Stimulated activated CD8-positive, alpha-beta memory T cell treated with anti-CD3 and anti-CD28 coated beads, Interleukin-7, amount 100 ng/mL, for 48 hours (primary cell): ENCODE measurements around the gene CCDC91.

Source experiments
- DNase-seq, 2 donors: peaks; one replicate each; pipeline ENCODE4 v3.0.0-alpha.2; 2020; ENCODE audit warnings: low read depth in 1 of 2; ENCODE audit errors: extremely low read depth in 1 of 2

Gene CCDC91

DNA sequence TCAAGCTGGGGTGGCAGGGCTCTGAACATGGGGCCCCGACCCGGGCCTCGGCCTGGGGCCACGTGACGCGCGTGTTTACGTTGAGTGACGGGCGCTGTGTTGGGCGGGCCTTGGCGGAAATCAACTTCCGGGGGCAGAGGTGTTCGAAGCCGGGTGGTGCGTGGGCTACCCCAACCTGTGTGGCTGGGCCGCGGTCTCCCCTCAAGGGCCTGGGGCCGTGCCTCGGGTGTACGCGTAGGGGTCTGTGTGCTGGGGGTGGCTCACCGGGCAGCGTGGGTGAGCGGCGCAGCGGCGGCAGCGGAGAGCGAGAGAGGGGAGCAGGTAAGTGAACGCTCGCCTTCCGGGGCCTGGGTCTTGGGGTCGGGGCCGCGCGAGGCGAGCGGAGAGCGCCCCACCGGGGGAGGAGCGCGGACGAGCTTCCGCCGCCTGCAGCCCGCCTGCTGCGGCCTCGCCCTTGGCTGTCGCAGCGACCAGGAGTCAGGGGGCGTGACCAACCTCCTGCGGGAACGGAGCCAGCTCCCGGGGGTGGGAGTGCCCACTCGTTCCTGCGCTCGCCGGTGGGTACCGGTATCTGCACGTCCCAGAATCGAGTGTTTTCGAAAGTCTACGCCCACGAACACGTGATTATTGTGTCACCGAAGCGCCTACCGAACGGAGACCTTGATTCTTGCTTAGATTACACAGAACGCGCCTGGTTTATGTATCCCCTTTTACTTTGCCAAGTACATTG lies at the start of gene CCDC91:
TSS of gene CCDC91 (plus strand) at position 136 of the 730 bp plus-strand sequence. CDS start 66,760 bp downstream, outside the sequence.
- DNase-seq = peak; percentile 67 to 82

GRCh38 chr12:28144059-28144458 lies 46.2 kb upstream of the CCDC91 start:
- DNase-seq = no peak

GRCh38 chr12:28144532-28144931 lies 45.7 kb upstream of the CCDC91 start:
- DNase-seq = no peak

GRCh38 chr12:28145216-28145615 lies 45.0 kb upstream of the CCDC91 start:
- DNase-seq = no peak

- no peak for DNase-seq
These were observed 41.0 kb upstream of the CCDC91 start for GRCh38 chr12:28149279-28149678.

- no peak for DNase-seq
These were observed 33.9 kb upstream of the CCDC91 start for GRCh38 chr12:28156362-28156761.

GRCh38 chr12:28156804-28157203 lies 33.5 kb upstream of the CCDC91 start:
- no peak for DNase-seq

- DNase-seq = no peak
These were observed 31.9 kb upstream of the CCDC91 start for GRCh38 chr12:28158353-28158752.

DNA sequence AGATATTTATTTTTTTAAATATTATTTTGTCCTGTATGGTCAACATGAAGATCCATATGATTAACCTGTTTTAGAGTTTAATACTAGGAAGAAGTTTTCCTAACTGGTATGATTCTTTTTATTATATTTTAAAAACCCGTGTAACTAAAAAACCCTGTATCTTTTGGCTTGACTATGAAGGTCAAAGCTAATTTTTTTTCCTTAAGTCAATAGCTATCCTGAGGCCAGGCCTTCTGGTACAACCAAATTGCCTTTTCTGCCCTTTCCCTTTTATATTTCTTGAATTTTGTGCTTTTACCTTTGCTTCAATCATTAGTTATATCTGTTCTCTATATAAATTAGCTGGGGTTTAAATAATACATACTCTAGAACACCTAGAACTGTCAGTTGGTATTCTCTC lies 30.6 kb upstream of the CCDC91 start:
- no peak for DNase-seq

DNA sequence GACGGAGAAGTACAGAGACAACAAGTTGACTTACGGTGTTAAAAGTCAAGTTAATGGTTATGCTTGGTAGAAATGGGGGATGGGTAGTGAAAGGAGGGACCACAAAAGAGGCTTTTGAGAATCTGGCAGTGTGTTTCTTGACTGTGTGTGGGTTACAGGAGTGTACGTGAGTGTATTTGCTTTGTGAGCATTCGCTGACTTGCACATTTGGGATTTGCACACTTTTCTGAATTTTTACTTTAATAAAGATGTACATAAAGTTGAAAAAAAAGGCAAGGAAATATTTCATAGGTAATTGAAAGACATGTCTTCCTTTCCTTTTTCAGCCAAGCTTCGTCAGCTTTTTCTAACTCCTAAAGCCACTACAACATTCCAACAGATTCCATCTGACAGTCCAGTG lies 28.6 kb upstream of the CCDC91 start:
- DNase-seq = no peak

- no peak for DNase-seq
These were observed 27.6 kb upstream of the CCDC91 start for GRCh38 chr12:28162697-28163096.

GRCh38 chr12:28164644-28165275 lies 25.5 kb upstream of the CCDC91 start:
- no peak for DNase-seq

DNA sequence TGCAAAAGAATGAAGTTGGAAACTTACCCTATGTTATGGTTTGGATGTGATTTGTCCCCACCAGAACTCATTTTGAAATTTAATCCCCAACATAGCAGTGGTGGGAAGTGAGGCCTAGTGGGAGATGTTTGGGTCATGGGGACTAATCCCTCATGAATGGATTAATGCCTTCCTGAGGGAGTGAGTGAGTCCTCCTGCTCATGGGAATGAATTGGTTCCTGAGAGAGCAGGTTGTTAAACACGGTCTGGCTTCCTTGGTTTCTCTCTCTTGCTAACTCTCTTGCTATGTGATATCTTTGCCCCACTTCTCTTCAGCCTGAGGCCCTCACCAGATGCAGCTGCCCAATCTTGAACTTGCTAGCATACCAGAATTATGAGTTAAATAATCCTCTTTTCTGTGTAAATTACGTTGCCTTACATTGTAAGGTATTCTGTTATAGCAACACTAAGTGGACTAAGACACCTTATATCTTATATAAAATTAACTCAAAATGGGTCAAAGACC lies 22.2 kb upstream of the CCDC91 start:
- DNase-seq = no peak

GRCh38 chr12:28171356-28172060 lies 18.7 kb upstream of the CCDC91 start:
- DNase-seq = no peak

DNA sequence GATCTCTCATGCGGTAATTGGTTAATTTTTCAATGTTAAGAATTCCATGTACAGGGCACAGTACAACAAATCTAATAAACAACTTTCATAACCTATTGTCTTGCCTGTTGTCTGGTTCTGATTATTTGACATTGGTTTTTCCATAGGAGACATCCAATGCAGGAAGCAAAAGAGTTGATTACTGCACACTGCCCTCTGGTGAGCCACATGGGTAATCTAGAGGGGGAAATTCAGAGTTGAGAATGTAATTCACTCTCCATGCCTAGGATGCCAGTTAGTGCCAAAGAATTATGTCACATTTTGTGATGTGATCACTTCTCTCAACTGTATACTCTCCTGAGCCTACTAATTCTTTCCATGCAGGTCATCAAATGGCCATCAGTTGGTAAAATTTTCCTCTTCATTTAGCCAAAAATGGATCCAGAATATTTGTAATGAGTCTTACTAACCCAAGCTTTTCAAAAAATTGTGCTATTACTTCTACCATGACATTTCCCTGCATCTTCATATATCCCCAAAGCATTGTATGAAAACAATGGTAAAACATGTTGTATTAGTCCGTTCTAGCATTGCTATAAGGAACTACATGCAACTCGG lies 17.7 kb upstream of the CCDC91 start:
- DNase-seq = no peak

DNA sequence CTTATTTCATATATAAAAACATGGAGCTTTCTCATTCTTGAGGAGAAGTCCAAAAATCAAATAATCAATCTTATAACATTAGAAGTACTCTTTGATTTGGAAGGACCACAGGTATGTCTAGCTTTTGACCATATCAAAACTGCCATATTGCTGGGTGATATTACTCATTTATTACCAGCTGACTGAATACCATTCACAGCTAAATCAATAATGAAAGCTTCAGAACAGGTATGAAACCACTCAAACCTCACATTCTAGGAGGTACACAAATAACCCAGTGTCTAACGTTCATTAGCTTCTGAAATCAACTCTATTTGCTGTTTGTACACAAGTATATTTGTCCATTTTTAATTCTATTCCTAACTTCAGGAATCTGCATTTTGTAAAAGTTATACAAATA lies 16.8 kb upstream of the CCDC91 start:
- DNase-seq = no peak

DNA sequence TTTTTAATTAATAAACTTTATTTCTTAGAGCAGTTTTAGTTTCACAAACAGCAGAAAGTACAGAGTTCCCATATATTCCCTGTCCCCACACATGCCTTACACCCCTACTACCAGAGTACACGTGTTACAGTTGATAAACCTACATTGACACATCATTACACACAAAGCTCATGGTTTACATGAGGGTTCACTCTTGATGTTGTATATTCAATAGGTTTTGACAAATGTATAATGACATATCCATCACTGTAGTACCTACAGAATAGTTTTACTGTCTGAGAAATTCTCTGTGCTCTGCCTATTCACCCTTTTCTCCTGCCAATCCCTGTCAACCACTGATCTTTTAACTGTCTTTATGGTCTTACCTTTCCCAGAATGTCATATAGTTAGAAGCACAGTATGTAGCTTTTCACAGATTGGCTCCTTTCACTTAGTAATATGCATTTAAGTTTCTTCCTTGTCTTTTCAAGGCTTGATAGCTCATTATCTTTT lies 15.1 kb upstream of the CCDC91 start:
- no peak for DNase-seq

GRCh38 chr12:28176295-28176694 lies 14.0 kb upstream of the CCDC91 start:
- DNase-seq = no peak

GRCh38 chr12:28177461-28177860 lies 12.8 kb upstream of the CCDC91 start:
- no peak for DNase-seq

GRCh38 chr12:28177905-28178304 lies 12.4 kb upstream of the CCDC91 start:
- DNase-seq = no peak

DNA sequence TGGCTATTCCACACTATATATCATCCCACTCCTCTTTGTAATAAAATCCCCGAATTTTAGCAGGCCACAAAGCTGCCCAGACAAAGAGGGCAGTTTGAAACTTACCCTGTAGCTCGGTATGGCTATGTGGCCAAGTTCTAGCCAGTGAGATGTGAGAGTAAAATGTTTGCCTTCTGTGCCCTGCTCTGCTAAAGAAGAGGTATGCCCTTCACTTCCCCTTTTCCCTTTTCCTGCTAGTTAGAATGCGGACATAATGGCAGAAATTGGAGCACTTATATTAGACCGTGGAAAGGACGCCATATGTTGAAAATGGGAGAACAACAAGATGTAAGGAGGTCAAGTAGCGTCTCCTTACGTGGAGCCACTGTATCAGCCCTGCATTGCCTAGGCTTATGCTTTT lies 11.5 kb upstream of the CCDC91 start:
- no peak for DNase-seq
